ENCODE measurements around the gene PRODH. TPM values are rescaled to one million over a fixed set of nuclear protein-coding genes. Genes with fewer than 3 reads are reported as not detected.

Gene PRODH
- not detected in 2 replicates for total RNA-seq (2014; rRNA removed; shearing (Covaris generic); ENCODE audit: low replicate concordance)

- H3K9me3 ChIP-seq (ENCODE audit: low read length), result no peaks in the 10 kb centered on the region
- no peaks in the 10 kb centered on the region for H3K36me3 ChIP-seq (ENCODE audit: insufficient read depth, low read length)
- H3K9me2 ChIP-seq (replicated peaks; ENCODE audit: insufficient read depth, low read length), result no peaks in the 10 kb centered on the region
- no peak within 1 kb of the TSS for H3K4me2 ChIP-seq (ENCODE audit: low read depth, low read length, poor library complexity, severe bottlenecking)
- no peak within 1 kb of the TSS for H3K9ac ChIP-seq (ENCODE audit: low read length)
- H4K20me1 ChIP-seq (ENCODE audit: insufficient read depth, low read depth, low read length), result no peaks in the 10 kb centered on the region
- H3K4me1 ChIP-seq (ENCODE audit: low read length), result no peaks in the 10 kb centered on the region
- no peak for DNase-seq
- no peaks in the 10 kb centered on the region for H3K27me3 ChIP-seq (ENCODE audit: low read length)
- no peak within 1 kb of the TSS for H3K4me3 ChIP-seq (ENCODE audit: low read length)
- H3K27ac ChIP-seq (ENCODE audit: low read length), result no peak within 1 kb of the TSS
- no peak within 1 kb of the TSS for H2AFZ ChIP-seq (ENCODE audit: low read length)
- no peaks in the 10 kb centered on the region for H3K79me2 ChIP-seq (ENCODE audit: low read length)
These were observed at the start of gene PRODH for GRCh38 chr22:18935889-18936529. TSS of gene PRODH (minus strand) at chr22:18936293. CDS start at chr22:18936287, 6 bp downstream.

- no peak for DNase-seq
- no peak overlapping the region for H3K4me2 ChIP-seq (ENCODE audit: low read depth, low read length, poor library complexity, severe bottlenecking)
- H3K27me3 ChIP-seq (ENCODE audit: low read length), result no peaks in the 10 kb centered on the region
- no peak overlapping the region for H3K9ac ChIP-seq (ENCODE audit: low read length)
- H4K20me1 ChIP-seq (ENCODE audit: insufficient read depth, low read depth, low read length), result no peaks in the 10 kb centered on the region
- no peaks in the 10 kb centered on the region for H3K9me2 ChIP-seq (replicated peaks; ENCODE audit: insufficient read depth, low read length)
- H3K36me3 ChIP-seq (ENCODE audit: insufficient read depth, low read length), result no peaks in the 10 kb centered on the region
- no peaks in the 10 kb centered on the region; the same call in 1 of the 2 replicates for H3K9me3 ChIP-seq (ENCODE audit: low read length)
- no peak overlapping the region for H2AFZ ChIP-seq (ENCODE audit: low read length)
- no peaks in the 10 kb centered on the region for H3K79me2 ChIP-seq (ENCODE audit: low read length)
- H3K4me1 ChIP-seq (ENCODE audit: low read length), result no peaks in the 10 kb centered on the region
- H3K4me3 ChIP-seq (ENCODE audit: low read length), result no peak overlapping the region
- H3K27ac ChIP-seq (ENCODE audit: low read length), result no peak overlapping the region
These were observed 49.7 kb upstream of the PRODH start for GRCh38 chr22:18985780-18986179.

GRCh38 chr22:18984564-18984963 lies 48.5 kb upstream of the PRODH start:
- H3K9me2 ChIP-seq (replicated peaks; ENCODE audit: insufficient read depth, low read length), result no peaks in the 10 kb centered on the region
- H3K27ac ChIP-seq (ENCODE audit: low read length), result no peak overlapping the region
- H3K9me3 ChIP-seq (ENCODE audit: low read length), result no peaks in the 10 kb centered on the region; the same call in 1 of the 2 replicates
- H3K79me2 ChIP-seq (ENCODE audit: low read length), result no peaks in the 10 kb centered on the region
- no peak overlapping the region for H2AFZ ChIP-seq (ENCODE audit: low read length)
- no peak overlapping the region for H3K4me3 ChIP-seq (ENCODE audit: low read length)
- DNase-seq, result no peak
- no peaks in the 10 kb centered on the region for H3K36me3 ChIP-seq (ENCODE audit: insufficient read depth, low read length)
- H3K9ac ChIP-seq (ENCODE audit: low read length), result no peak overlapping the region
- no peak overlapping the region for H3K4me2 ChIP-seq (ENCODE audit: low read depth, low read length, poor library complexity, severe bottlenecking)
- no peaks in the 10 kb centered on the region for H3K4me1 ChIP-seq (ENCODE audit: low read length)
- H4K20me1 ChIP-seq (ENCODE audit: insufficient read depth, low read depth, low read length), result no peaks in the 10 kb centered on the region
- H3K27me3 ChIP-seq (ENCODE audit: low read length), result no peaks in the 10 kb centered on the region

- Histone ChIP-seq H3K4me1 (ENCODE audit: low read length) (no peaks in the 10 kb centered on the region), H3K27me3 (ENCODE audit: low read length) (no peaks in the 10 kb centered on the region), H3K9me2 (replicated peaks; ENCODE audit: insufficient read depth, low read length) (no peaks in the 10 kb centered on the region), H3K4me3 (ENCODE audit: low read length) (no peak overlapping the region), H3K79me2 (ENCODE audit: low read length) (no peaks in the 10 kb centered on the region), H3K27ac (ENCODE audit: low read length) (no peak overlapping the region), H2AFZ (ENCODE audit: low read length) (no peak overlapping the region), H4K20me1 (ENCODE audit: insufficient read depth, low read depth, low read length) (no peaks in the 10 kb centered on the region), H3K9ac (ENCODE audit: low read length) (no peak overlapping the region), H3K9me3 (ENCODE audit: low read length) (no peaks in the 10 kb centered on the region; the same call in 1 of the 2 replicates), H3K4me2 (ENCODE audit: low read depth, low read length, poor library complexity, severe bottlenecking) (no peak overlapping the region), H3K36me3 (ENCODE audit: insufficient read depth, low read length) (no peaks in the 10 kb centered on the region)
- no peak for DNase-seq
These were observed 47.1 kb upstream of the PRODH start for GRCh38 chr22:18983120-18983651.

- no peaks in the 10 kb centered on the region for H3K79me2 ChIP-seq (ENCODE audit: low read length)
- H3K9me2 ChIP-seq (replicated peaks; ENCODE audit: insufficient read depth, low read length), result no peaks in the 10 kb centered on the region
- no peak overlapping the region for H3K4me3 ChIP-seq (ENCODE audit: low read length)
- no peak overlapping the region for H3K9ac ChIP-seq (ENCODE audit: low read length)
- H3K36me3 ChIP-seq (ENCODE audit: insufficient read depth, low read length), result no peaks in the 10 kb centered on the region
- no peak overlapping the region for H2AFZ ChIP-seq (ENCODE audit: low read length)
- no peaks in the 10 kb centered on the region for H3K27me3 ChIP-seq (ENCODE audit: low read length)
- no peaks in the 10 kb centered on the region; the same call in 1 of the 2 replicates for H3K9me3 ChIP-seq (ENCODE audit: low read length)
- H3K27ac ChIP-seq (ENCODE audit: low read length), result no peak overlapping the region
- H4K20me1 ChIP-seq (ENCODE audit: insufficient read depth, low read depth, low read length), result no peaks in the 10 kb centered on the region
- no peak for DNase-seq
- no peaks in the 10 kb centered on the region for H3K4me1 ChIP-seq (ENCODE audit: low read length)
- no peak overlapping the region for H3K4me2 ChIP-seq (ENCODE audit: low read depth, low read length, poor library complexity, severe bottlenecking)
These were observed 44.7 kb upstream of the PRODH start for GRCh38 chr22:18980829-18981228.

GRCh38 chr22:18979957-18980356 lies 43.9 kb upstream of the PRODH start:
- Histone ChIP-seq H3K27ac (ENCODE audit: low read length) (no peak overlapping the region), H3K79me2 (ENCODE audit: low read length) (no peaks in the 10 kb centered on the region), H3K27me3 (ENCODE audit: low read length) (no peaks in the 10 kb centered on the region), H3K9me2 (replicated peaks; ENCODE audit: insufficient read depth, low read length) (no peaks in the 10 kb centered on the region), H3K4me2 (ENCODE audit: low read depth, low read length, poor library complexity, severe bottlenecking) (no peak overlapping the region), H3K4me1 (ENCODE audit: low read length) (no peaks in the 10 kb centered on the region), H3K4me3 (ENCODE audit: low read length) (no peak overlapping the region), H3K9me3 (ENCODE audit: low read length) (no peaks in the 10 kb centered on the region; the same call in 1 of the 2 replicates), H2AFZ (ENCODE audit: low read length) (no peak overlapping the region), H3K9ac (ENCODE audit: low read length) (no peak overlapping the region), H3K36me3 (ENCODE audit: insufficient read depth, low read length) (no peaks in the 10 kb centered on the region), H4K20me1 (ENCODE audit: insufficient read depth, low read depth, low read length) (no peaks in the 10 kb centered on the region)
- no peak for DNase-seq

- H3K4me2 ChIP-seq (ENCODE audit: low read depth, low read length, poor library complexity, severe bottlenecking), result no peak overlapping the region
- H3K4me3 ChIP-seq (ENCODE audit: low read length), result no peak overlapping the region
- no peak for DNase-seq
- H3K4me1 ChIP-seq (ENCODE audit: low read length), result no peaks in the 10 kb centered on the region
- H3K27ac ChIP-seq (ENCODE audit: low read length), result no peak overlapping the region
- no peak overlapping the region for H3K9ac ChIP-seq (ENCODE audit: low read length)
- H3K9me3 ChIP-seq (ENCODE audit: low read length), result no peaks in the 10 kb centered on the region; the same call in 1 of the 2 replicates
- no peak overlapping the region for H2AFZ ChIP-seq (ENCODE audit: low read length)
- no peaks in the 10 kb centered on the region for H3K36me3 ChIP-seq (ENCODE audit: insufficient read depth, low read length)
- H4K20me1 ChIP-seq (ENCODE audit: insufficient read depth, low read depth, low read length), result no peaks in the 10 kb centered on the region
- no peaks in the 10 kb centered on the region for H3K79me2 ChIP-seq (ENCODE audit: low read length)
- H3K9me2 ChIP-seq (replicated peaks; ENCODE audit: insufficient read depth, low read length), result no peaks in the 10 kb centered on the region
- no peaks in the 10 kb centered on the region for H3K27me3 ChIP-seq (ENCODE audit: low read length)
These were observed 42.4 kb upstream of the PRODH start for GRCh38 chr22:18978506-18978905.

- Histone ChIP-seq H3K9me2 (replicated peaks; ENCODE audit: insufficient read depth, low read length) (no peaks in the 10 kb centered on the region), H3K9me3 (ENCODE audit: low read length) (no peaks in the 10 kb centered on the region; the same call in 1 of the 2 replicates), H3K9ac (ENCODE audit: low read length) (no peak overlapping the region), H3K4me3 (ENCODE audit: low read length) (no peak overlapping the region), H3K36me3 (ENCODE audit: insufficient read depth, low read length) (no peaks in the 10 kb centered on the region), H3K4me1 (ENCODE audit: low read length) (no peaks in the 10 kb centered on the region), H3K27me3 (ENCODE audit: low read length) (no peaks in the 10 kb centered on the region), H3K79me2 (ENCODE audit: low read length) (no peaks in the 10 kb centered on the region), H4K20me1 (ENCODE audit: insufficient read depth, low read depth, low read length) (no peaks in the 10 kb centered on the region), H3K4me2 (ENCODE audit: low read depth, low read length, poor library complexity, severe bottlenecking) (no peak overlapping the region), H2AFZ (ENCODE audit: low read length) (no peak overlapping the region), H3K27ac (ENCODE audit: low read length) (no peak overlapping the region)
- DNase-seq, result no peak
These were observed 41.8 kb upstream of the PRODH start for GRCh38 chr22:18977824-18978425.

Data from Karpas-422 (cell line).